Lung (tissue), 12 donors: ENCODE measurements around the gene MRS2. TPM values are rescaled to one million over a fixed set of nuclear protein-coding genes. Genes with fewer than 3 reads are reported as not detected.

Source experiments
- ATAC-seq: fragments of 200-7000 bp; cut with Tn5 transposase; one replicate; pipeline ENCODE4 v1.9.1; 2020; ENCODE audit warnings: moderate number of reproducible peaks; ENCODE audit not compliant: insufficient read depth, low FRiP score
- DNase-seq, 3 donors: peaks; one replicate each; pipeline ENCODE4 v3.0.0-alpha.2; 2013 to 2017
- H3K27ac ChIP-seq, 2 donors: one replicate each; pipeline ENCODE4 v1.5.1; 2013; ENCODE audit warnings: mild to moderate bottlenecking in 2 of 2, moderate library complexity in 2 of 2, control low read depth in 1 of 2, inconsistent platforms in 1 of 2, low read depth in 1 of 2, low read length in 1 of 2
- H3K27me3 ChIP-seq, 3 donors: one replicate each; pipeline ENCODE4 v1.5.1; 2013; ENCODE audit warnings: low read length in 2 of 3; ENCODE audit not compliant: control insufficient read depth in 3 of 3, insufficient read depth in 3 of 3
- H3K36me3 ChIP-seq, 4 donors: one replicate each; pipeline ENCODE4 v1.5.1; 2013; ENCODE audit warnings: low read length in 4 of 4, mild to moderate bottlenecking in 1 of 4, moderate library complexity in 1 of 4; ENCODE audit not compliant: control insufficient read depth in 4 of 4, insufficient read depth in 4 of 4
- H3K4me1 ChIP-seq, 5 donors: one replicate each; pipeline ENCODE4 v1.5.1; 2013; ENCODE audit warnings: low read length in 5 of 5, mild to moderate bottlenecking in 2 of 5, moderate library complexity in 1 of 5; ENCODE audit not compliant: control insufficient read depth in 5 of 5, insufficient read depth in 5 of 5
- H3K4me3 ChIP-seq: one replicate; pipeline ENCODE4 v1.5.1; 2013; ENCODE audit warnings: mild to moderate bottlenecking, control low read depth, moderate library complexity
- H3K9ac ChIP-seq, 2 donors: one replicate each; pipeline ENCODE4 v1.5.1; 2013; ENCODE audit warnings: low read length in 2 of 2, control low read depth in 1 of 2; ENCODE audit not compliant: insufficient read depth in 1 of 2
- H3K9me3 ChIP-seq, 4 donors: one replicate each; pipeline ENCODE4 v1.5.1; 2013; ENCODE audit warnings: low read length in 3 of 4, mild to moderate bottlenecking in 1 of 4, moderate library complexity in 1 of 4; ENCODE audit not compliant: control insufficient read depth in 4 of 4, insufficient read depth in 3 of 4
- WGBS, 2 donors: extraction: QIAGEN DNeasy Blood & Tissue Kit; methylation state at CpG; one replicate each; pipeline ENCODE4 v1.1.7; 2013; 5-methylcytosine and 5-hydroxymethylcytosine counted together
- polyA plus RNA-seq, 2 donors: library from polyadenylated mRNA; stranded (reverse); fragments of 200-250 nt; gene quantifications; one replicate each; pipeline ENCODE4 v1.2.1, GENCODE V29; 2013
- total RNA-seq, 2 donors: library from RNA; depleted of rRNA in 1 of 2; stranded (reverse); fragments of >200 nt in 1 of 2; gene quantifications; one replicate each; pipeline ENCODE4 v1.2.1, GENCODE V29; 2014 to 2021
- TF ChIP-seq, protein P1 (sequence below): IDR thresholded peaks from 2 replicates; pipeline ENCODE4 v1.5.1; 2012; ENCODE audit warnings: mild to moderate bottlenecking; ENCODE audit errors: control extremely low read depth, extremely low read depth
- donor health status: control.
- donor health status: control.
- donor health status: Bipolar disorder and iron deficiency.
- donor health status: healthy.
- donor health status: DM: yes; HTN: yes; CAD: no.

MRS2 gene
- total and polyA plus RNA-seq, 4 donors, result 13.6 to 26.4 (median 17.8) TPM

DNA sequence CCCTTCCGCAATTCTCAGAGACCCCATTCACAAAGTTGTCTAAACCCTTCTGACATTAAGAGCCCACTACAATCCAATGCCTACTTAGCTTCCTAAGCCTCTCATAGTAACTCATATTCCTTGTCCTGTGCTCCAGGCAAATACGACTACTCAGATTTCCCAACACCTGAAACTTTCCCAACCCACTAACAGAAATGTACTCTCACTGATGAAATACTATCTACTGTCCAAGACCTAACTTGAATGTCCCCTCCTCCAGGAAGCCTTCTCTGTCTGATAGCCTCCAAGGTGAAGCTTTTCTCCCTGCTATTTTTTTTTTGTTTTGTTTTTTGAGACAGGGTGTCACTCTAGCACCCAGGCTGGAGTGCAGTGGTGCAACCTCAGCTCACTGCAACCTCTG lies 56.2 kb downstream of the MRS2 start:
- no peak overlapping the region for H3K27ac ChIP-seq
- ATAC-seq, result no peak
- 69 to 76% methylated on average over 2 of the region's 2 CpGs for WGBS, 2 donors

DNA sequence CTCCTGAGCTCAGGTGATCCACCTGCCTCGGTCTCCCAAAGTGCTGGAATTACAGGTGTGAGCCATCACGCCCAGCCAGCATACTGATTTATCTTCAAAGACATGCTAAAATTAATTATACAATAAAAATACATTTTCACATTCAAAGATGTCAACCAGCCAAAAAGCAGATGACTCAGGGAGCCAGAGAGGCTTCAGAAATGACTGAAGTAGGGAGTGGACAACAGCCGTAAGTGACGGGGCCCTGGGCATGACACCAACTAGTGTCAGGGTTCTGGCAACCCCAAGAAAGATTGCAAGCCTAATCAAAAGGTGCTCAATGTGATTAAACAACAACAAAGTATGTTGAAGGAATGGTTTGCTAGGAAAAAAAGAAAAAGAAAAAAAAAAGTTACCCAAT lies 58.2 kb downstream of the MRS2 start:
- ATAC-seq (no peak), DNase-seq (no peak)
- 91 to 92% methylated on average over 4 of the region's 4 CpGs for WGBS, 2 donors
- TF ChIP-seq, protein P1, sequence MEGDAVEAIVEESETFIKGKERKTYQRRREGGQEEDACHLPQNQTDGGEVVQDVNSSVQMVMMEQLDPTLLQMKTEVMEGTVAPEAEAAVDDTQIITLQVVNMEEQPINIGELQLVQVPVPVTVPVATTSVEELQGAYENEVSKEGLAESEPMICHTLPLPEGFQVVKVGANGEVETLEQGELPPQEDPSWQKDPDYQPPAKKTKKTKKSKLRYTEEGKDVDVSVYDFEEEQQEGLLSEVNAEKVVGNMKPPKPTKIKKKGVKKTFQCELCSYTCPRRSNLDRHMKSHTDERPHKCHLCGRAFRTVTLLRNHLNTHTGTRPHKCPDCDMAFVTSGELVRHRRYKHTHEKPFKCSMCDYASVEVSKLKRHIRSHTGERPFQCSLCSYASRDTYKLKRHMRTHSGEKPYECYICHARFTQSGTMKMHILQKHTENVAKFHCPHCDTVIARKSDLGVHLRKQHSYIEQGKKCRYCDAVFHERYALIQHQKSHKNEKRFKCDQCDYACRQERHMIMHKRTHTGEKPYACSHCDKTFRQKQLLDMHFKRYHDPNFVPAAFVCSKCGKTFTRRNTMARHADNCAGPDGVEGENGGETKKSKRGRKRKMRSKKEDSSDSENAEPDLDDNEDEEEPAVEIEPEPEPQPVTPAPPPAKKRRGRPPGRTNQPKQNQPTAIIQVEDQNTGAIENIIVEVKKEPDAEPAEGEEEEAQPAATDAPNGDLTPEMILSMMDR, result no peak
- H3K27me3 ChIP-seq, result no peaks in the 10 kb centered on the region
- H3K36me3 ChIP-seq, result no peaks in the 10 kb centered on the region
- no peak overlapping the region for H3K27ac ChIP-seq
- no peak overlapping the region for H3K4me3 ChIP-seq
- H3K4me1 ChIP-seq, result no peaks in the 10 kb centered on the region
- H3K9me3 ChIP-seq, result no peaks in the 10 kb centered on the region
- H3K9ac ChIP-seq, result no peak overlapping the region

More for the DNA sequence above, 56.2 kb downstream of the MRS2 start:
- DNase-seq, result no peak
- H3K4me3 ChIP-seq, result no peak overlapping the region
- H3K9me3 ChIP-seq, result no peaks in the 10 kb centered on the region
- no peaks in the 10 kb centered on the region for H3K27me3 ChIP-seq
- no peak overlapping the region for H3K9ac ChIP-seq
- TF ChIP-seq, protein P1, result no peak
- H3K36me3 ChIP-seq, result no peaks in the 10 kb centered on the region
- no peaks in the 10 kb centered on the region for H3K4me1 ChIP-seq

DNA sequence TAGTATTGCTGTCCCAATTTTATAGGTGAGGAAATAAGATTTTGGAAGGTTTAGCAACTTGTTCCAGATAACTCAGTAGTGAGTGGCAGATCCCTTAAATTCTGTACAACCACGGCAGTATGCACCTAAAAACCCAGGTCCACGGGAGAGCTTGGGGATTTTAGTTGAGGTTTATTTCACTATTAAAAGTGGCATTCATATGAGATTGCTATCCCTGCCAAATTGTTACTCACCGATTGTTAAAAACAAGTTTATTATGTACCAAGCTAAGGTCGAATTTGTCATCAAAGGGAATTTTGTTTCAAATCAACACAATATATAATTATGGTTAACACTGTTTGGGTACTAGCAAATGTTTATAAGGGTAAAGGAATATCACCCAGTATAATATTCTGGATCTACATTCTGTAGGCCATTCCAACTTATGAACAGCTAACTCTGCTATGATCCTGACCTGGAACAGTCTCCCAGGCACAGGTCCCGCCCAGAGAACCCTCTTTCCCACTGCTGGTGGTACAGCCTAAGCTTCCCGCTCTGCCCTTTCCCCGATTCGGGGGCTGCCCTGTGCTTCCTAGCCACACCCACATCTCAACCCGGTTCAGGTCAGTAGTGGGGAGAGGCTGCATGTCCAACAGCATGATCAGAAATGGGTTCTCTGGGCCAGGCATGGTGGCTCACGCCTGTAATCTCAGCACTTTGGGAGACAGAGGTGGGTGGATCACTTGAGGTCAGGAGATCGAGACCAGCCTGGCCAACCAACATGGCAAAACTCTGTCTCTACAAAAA lies 61.7 kb downstream of the MRS2 start:
- DNase-seq, result no peak
- no peaks in the 10 kb centered on the region for H3K27me3 ChIP-seq
- no peaks in the 10 kb centered on the region for H3K36me3 ChIP-seq
- no peaks in the 10 kb centered on the region for H3K4me1 ChIP-seq
- no peak overlapping the region for H3K9ac ChIP-seq
- H3K4me3 ChIP-seq, result no peak overlapping the region
- no peak for ATAC-seq
- no peaks in the 10 kb centered on the region for H3K9me3 ChIP-seq
- no peak overlapping the region for H3K27ac ChIP-seq
- WGBS, 2 donors, result 89 to 95% methylated on average over 11 of the region's 11 CpGs
- TF ChIP-seq, protein P1, result no peak
